K562 treated with DMSO at 1 percent for 24 hours (cell line): Measurements from ENCODE around the gene TUBA4B. TPM values are rescaled to one million over a fixed set of nuclear protein-coding genes. Genes with fewer than 3 reads are reported as not detected.

Experiments
- total RNA-seq: library from RNA; unstranded; fragments of 300-600 nt; gene quantifications from 2 replicates; pipeline ENCODE4 v1.2.3, GENCODE V29; 2022; ENCODE audit warnings: low read depth; ENCODE audit not compliant: insufficient read depth

Gene TUBA4B
- total RNA-seq, result not detected in 2 replicates

GRCh38 chr2:219252900-219253752 lies at the start of gene TUBA4B:
TSS of gene TUBA4B (plus strand) at chr2:219253243. CDS start at chr2:219253408, 165 bp downstream.

DNA sequence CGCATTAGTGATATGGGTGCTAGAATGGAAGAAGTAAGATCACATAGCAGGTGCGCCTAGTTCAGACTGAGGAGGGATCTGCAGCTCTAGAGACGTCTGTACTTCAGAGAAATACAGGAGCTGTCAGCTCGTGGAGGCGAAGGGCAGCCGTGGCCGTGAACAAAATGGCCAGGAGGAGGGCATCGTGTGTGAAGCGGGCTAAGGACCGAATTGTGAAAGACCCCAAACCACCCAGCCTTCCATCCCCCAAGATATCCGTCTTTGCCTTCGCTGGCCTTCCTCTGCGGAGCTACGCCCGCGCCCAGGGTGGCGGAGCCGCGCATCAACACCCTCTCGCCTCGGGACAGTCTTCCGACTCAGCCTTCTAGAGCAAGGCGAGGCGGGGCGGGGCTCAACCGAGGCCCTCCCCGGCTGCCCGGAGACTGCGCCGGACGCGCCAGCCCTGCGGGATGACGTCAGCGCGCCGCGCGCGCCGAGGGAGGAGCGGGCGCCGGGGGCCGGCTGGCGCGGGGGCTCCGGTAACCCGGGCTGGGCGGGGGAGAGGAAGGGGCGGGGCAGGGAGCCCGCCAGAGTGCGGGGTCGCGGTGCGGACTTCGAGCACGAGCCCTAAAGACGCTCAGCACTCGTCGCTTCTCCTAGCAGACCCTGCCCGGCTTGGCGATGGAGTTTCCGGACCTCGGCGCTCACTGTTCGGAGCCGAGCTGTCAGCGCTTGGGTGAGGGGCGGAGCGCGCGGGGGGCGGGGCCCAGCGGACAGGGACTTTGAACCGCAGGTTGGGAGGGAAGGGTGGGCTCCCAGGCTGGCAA lies 46.5 kb upstream of the TUBA4B start, which contains the start of gene ZFAND2B:
Gene ZFAND2B (plus strand): TSS at position 455 of the 806 bp plus-strand sequence. CDS start 206 bp downstream, at position 661.

DNA sequence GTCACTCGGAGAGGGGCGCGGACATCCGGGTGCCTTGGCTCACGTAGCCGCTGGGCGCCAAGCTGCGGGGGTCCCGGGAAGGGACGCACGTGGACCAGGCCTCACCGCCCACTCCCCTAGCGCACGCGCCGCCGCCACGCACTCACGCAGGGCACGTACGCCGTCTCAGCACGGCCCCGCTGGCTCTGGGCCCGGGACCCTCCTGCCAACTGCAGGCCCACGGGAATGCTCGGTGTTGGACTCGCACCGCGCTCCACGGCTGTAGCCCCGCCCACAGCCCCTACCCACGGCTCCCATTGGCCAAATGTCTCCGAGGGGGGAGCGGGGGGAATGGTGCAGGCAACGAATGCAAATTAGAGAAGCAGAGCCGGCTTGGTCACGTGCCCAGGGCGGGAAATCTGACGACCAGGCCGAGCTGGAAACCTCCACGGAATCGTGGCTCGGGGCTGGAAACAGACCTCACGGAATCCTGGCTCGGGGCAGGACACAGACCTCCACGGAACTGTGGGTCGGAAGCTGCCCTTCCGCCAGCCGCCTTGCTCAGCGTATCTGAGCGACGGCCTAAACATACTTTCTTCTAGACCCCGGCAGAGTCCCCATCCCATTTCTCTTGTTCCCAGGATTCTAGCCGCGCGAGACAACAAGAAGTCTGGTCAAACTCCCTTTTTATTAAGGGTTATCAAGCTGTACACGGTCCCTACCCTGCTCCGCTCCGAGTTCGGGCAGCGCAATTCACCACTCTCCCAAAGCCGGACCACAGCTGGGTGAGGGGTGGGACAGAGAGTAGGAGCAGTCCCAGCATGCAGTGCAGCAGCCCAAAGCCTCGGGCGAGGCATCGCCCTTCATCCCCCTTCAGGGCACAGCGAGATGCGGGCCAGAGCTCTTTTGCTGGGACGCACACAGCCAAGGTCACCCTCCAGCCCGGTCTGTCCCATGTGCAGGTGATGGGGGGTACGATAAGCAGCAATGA lies 34.0 kb upstream of the TUBA4B start, which contains the start of gene ABCB6:
Gene ABCB6 (minus strand): TSS at position 227 of the 970 bp plus-strand sequence. CDS start 285 bp downstream, outside the sequence.

GRCh38 chr2:219229305-219230058 lies 23.6 kb upstream of the TUBA4B start, which contains the start of the genes ANKZF1 and ATG9A:
TSS of gene ANKZF1 (plus strand) at chr2:219229806. CDS start at chr2:219230258, 452 bp downstream.
TSS of gene ATG9A (minus strand) at chr2:219229636. CDS start at chr2:219228024, 1,612 bp downstream.

GRCh38 chr2:219245148-219245898 lies 7.7 kb upstream of the TUBA4B start, which contains the start of the genes GLB1L and STK16:
TSS of gene GLB1L (minus strand) at chr2:219245444. CDS start at chr2:219243573, 1,871 bp downstream.
TSS of gene STK16 (plus strand) at chr2:219245479. CDS start at chr2:219246000, 521 bp downstream.

DNA sequence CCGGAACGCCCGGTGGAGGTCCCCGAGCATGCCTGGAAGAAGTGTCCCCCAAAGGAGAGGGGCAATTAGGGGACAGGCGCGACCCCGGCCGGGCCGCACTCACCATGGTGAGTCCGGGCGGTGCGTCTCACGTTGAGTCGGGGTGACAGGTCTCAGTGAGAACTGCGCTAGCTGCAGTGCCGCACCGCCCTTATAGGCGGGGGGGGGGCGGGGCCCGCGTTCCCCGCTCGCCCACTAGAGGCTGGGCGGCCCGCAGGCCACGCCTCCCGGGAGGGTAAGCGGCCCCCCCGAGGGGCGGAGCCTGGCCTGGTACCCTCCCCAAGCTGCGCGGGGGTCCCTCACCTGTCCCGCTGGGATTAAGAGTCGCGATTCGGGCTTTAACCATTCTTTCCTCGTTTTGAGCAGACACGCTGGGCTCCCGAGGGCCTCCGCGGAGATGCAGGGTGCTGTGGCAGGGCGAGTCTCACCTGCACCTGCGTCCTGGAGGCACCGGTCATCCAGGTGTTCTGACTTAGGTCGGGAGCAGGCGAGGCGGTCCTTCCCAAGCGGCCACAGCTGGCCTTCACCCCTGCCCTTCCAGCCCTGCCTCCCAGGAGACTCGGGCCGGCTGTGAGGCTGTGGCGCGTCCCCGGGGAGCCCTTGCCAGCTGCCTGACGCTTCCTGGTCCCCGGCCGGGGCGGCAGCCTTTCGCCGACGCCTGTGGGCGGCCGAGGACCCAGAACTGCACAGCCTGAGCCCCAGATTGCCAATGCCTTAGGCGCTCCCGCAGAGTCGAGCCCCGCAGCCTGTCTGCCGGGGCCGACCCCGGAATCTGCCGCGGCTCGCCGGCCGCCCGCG lies 928 bp downstream of the TUBA4B start, which contains the start of gene TUBA4A:
Gene TUBA4A (minus strand): TSS at position 166 of the 837 bp plus-strand sequence. CDS start 60 bp downstream, at position 106.

DNA sequence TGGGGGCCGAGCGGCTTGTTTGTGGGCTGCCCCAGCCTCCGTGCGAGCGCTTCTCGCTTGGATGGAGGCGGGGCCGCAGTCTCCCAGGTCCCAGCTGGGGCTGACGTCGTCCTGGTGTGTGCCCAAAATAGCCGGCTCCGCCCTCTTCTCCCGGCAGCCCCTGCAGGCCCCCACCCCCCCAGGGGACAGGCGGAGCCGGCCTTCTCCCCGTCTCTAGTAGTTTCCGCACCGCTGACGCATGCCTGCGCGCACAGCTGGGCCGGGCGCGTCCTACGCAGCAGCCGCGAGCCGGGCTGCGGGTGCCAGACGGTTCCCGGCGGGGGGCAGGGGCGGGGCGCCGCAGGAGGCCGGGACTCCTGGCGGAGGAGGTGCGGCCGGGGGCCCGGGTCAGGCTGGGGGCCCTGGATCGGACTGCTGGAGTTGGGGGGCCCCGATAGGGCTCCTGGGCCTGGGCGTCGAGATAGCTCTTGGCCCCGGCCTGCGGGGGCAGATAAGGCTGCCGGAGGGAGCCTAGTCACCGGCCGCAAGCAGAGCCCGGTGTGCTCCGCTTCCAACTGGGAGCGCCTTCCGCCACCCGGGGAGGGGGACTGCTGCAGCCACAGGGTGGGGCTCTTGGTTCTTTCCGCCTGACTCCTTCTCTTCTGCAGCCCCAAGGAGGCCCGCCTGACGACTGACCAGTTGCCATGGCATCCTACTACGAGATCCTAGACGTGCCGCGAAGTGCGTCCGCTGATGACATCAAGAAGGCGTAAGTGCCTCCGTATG lies 26.3 kb downstream of the TUBA4B start, which contains the start of gene DNAJB2:
Gene DNAJB2 (plus strand): TSS at position 216 of the 765 bp plus-strand sequence. CDS start 468 bp downstream, at position 684.

GRCh38 chr2:219309278-219309677 lies 56.2 kb downstream of the TUBA4B start, which contains the start of gene PTPRN:
TSS of gene PTPRN (minus strand) at chr2:219309401. CDS start at chr2:219309332, 69 bp downstream.

Other genes with a start within 250 kb of the TUBA4B start
- not detected in 2 replicates for gene CFAP65, start 211.7 kb upstream of the TUBA4B start, total RNA-seq
- gene IHH, start 192.3 kb upstream of the TUBA4B start, total RNA-seq, result not detected in 2 replicates
- gene NHEJ1, start 92.4 kb upstream of the TUBA4B start, total RNA-seq, result 12.2 and 12.3 TPM in 2 replicates
- gene SLC23A3, start 83.2 kb upstream of the TUBA4B start, total RNA-seq, result 0.38 and 0.43 TPM in 2 replicates
- 65.7 and 71.2 TPM in 2 replicates for gene CNPPD1, start 76.3 kb upstream of the TUBA4B start, total RNA-seq
- 34.7 and 36.3 TPM in 2 replicates for gene RETREG2, start 75.0 kb upstream of the TUBA4B start, total RNA-seq
- gene ZFAND2B, start 46.5 kb upstream of the TUBA4B start, total RNA-seq, result 39.5 and 43.7 TPM in 2 replicates
- gene ABCB6, start 34.3 kb upstream of the TUBA4B start, total RNA-seq, result 21.7 and 26.6 TPM in 2 replicates
- 39.6 and 40.5 TPM in 2 replicates for gene ATG9A, start 23.6 kb upstream of the TUBA4B start, total RNA-seq
- gene ANKZF1, start 23.4 kb upstream of the TUBA4B start, total RNA-seq, result 27.6 and 28.6 TPM in 2 replicates
- gene GLB1L, start 7.8 kb upstream of the TUBA4B start, total RNA-seq, result 5.0 and 5.2 TPM in 2 replicates
- gene STK16, start 7.8 kb upstream of the TUBA4B start, total RNA-seq, result 19.6 and 19.8 TPM in 2 replicates
- gene TUBA4A, start 675 bp downstream of the TUBA4B start, total RNA-seq, result 88.8 and 98.5 TPM in 2 replicates
- gene DNAJB2, start 26.1 kb downstream of the TUBA4B start, total RNA-seq, result 34.4 and 41.9 TPM in 2 replicates
- 0.42 TPM in 1 of 2 replicates, not detected in the other for gene PTPRN, start 56.2 kb downstream of the TUBA4B start, total RNA-seq
- gene RESP18, start 79.5 kb downstream of the TUBA4B start, total RNA-seq, result not detected in 2 replicates
- 73.1 and 77.1 TPM in 2 replicates for gene DNPEP, start 134.7 kb downstream of the TUBA4B start, total RNA-seq
- 21.0 TPM in 2 replicates for gene DES, start 165.1 kb downstream of the TUBA4B start, total RNA-seq
- 13.5 and 19.0 TPM in 2 replicates for gene SPEG, start 181.6 kb downstream of the TUBA4B start, total RNA-seq
- 162 and 187 TPM in 2 replicates for gene GMPPA, start 245.6 kb downstream of the TUBA4B start, total RNA-seq